Stimulated activated CD4-positive, alpha-beta T cell treated with anti-CD3 and anti-CD28 coated beads, TNF-alpha, amount 100 ng/mL, for 4 hours (primary cell): Measurements from ENCODE around the gene CDC42EP2.
A peak's percentile ranks its signal among the peaks of the same experiment; 100 is the strongest.

ENCODE experiments used
- DNase-seq, 3 experiments: peaks; one replicate each; pipeline ENCODE4 v3.0.0-alpha.2; 2020; ENCODE audit warnings: low read depth in 3 of 3

Gene CDC42EP2

GRCh38 chr11:65314501-65315203 is at the start of gene CDC42EP2:
CDC42EP2 (plus strand) TSS chr11:65314866; CDS start chr11:65320899, 6,033 bp downstream.
- DNase-seq = peak; percentile 56 to 71 (median 60)

GRCh38 chr11:65266210-65266609 is 48.5 kb upstream of the CDC42EP2 start:
- DNase-seq = no peak

- DNase-seq = no peak
Measured at GRCh38 chr11:65274735-65275682, 39.7 kb upstream of the CDC42EP2 start.

GRCh38 chr11:65275906-65276305 is 38.8 kb upstream of the CDC42EP2 start:
- no peak for DNase-seq

- no peak for DNase-seq
Measured at GRCh38 chr11:65277631-65278277, 36.9 kb upstream of the CDC42EP2 start.

GRCh38 chr11:65278356-65278755 is 36.3 kb upstream of the CDC42EP2 start:
- no peak for DNase-seq

GRCh38 chr11:65279279-65279678 is 35.4 kb upstream of the CDC42EP2 start:
- DNase-seq = no peak

- DNase-seq = peak in 2 of 3 experiments; percentile 31 to 48
Measured at GRCh38 chr11:65279741-65280440, 34.8 kb upstream of the CDC42EP2 start.

- no peak for DNase-seq
Measured at GRCh38 chr11:65280646-65281045, 34.0 kb upstream of the CDC42EP2 start.

- no peak for DNase-seq
Measured at GRCh38 chr11:65286686-65287085, 28.0 kb upstream of the CDC42EP2 start.

GRCh38 chr11:65287601-65288000 is 27.1 kb upstream of the CDC42EP2 start:
- DNase-seq = no peak

- DNase-seq = no peak
Measured at GRCh38 chr11:65288706-65289536, 25.7 kb upstream of the CDC42EP2 start.

GRCh38 chr11:65290448-65291165 is 24.1 kb upstream of the CDC42EP2 start:
- no peak for DNase-seq

GRCh38 chr11:65291613-65292012 is 23.1 kb upstream of the CDC42EP2 start:
- DNase-seq = no peak

- no peak for DNase-seq
Measured at GRCh38 chr11:65292890-65293289, 21.8 kb upstream of the CDC42EP2 start.

GRCh38 chr11:65293909-65294381 is 20.7 kb upstream of the CDC42EP2 start:
- DNase-seq = no peak

GRCh38 chr11:65295001-65295400 is 19.7 kb upstream of the CDC42EP2 start:
- DNase-seq = no peak

- DNase-seq = no peak
Measured at GRCh38 chr11:65295571-65296341, 18.9 kb upstream of the CDC42EP2 start.

GRCh38 chr11:65297026-65297672 is 17.5 kb upstream of the CDC42EP2 start:
- DNase-seq = no peak
